Kidney (tissue), 14 donors: ENCODE data around the gene PRICKLE2. TPM values are rescaled to one million over a fixed set of nuclear protein-coding genes. Genes with fewer than 3 reads are reported as not detected.

Experiments used
- DNase-seq, 5 donors: peaks; one replicate each; pipeline ENCODE4 v3.0.0-alpha.2; 2013 to 2020
- FAIRE-seq: peaks from 2 replicates; lab custom pipeline; 2012; peaks lifted over from hg19 to GRCh38; lab: Jason Lieb, UNC
- H3K27ac ChIP-seq, 2 donors: one replicate each; pipeline ENCODE4 v1.7.0; 2013; ENCODE audit warnings: low read depth in 2 of 2, low read length in 2 of 2, inconsistent platforms in 1 of 2
- H3K27me3 ChIP-seq: one replicate; pipeline ENCODE4 v1.7.1; 2013; ENCODE audit warnings: low read length, inconsistent platforms; ENCODE audit not compliant: control insufficient read depth, insufficient read depth
- H3K36me3 ChIP-seq, 3 donors: one replicate each; pipeline versions ENCODE4 v1.7.0 to v1.7.1; 2013; ENCODE audit warnings: low read length in 3 of 3, control low read depth in 1 of 3, inconsistent platforms in 1 of 3; ENCODE audit not compliant: insufficient read depth in 3 of 3, control insufficient read depth in 2 of 3
- H3K4me1 ChIP-seq, 3 donors: one replicate each; pipeline versions ENCODE4 v1.7.0 to v1.7.1; 2013; ENCODE audit warnings: low read length in 3 of 3, inconsistent platforms in 1 of 3, low read depth in 1 of 3; ENCODE audit not compliant: control insufficient read depth in 2 of 3, insufficient read depth in 2 of 3
- H3K4me3 ChIP-seq, 3 donors: one replicate each; pipeline versions ENCODE4 v1.7.0 to v1.8.1; 2013; ENCODE audit warnings: low read length in 3 of 3, control low read depth in 1 of 3, inconsistent platforms in 1 of 3
- H3K9ac ChIP-seq, 3 donors: one replicate each; pipeline versions ENCODE4 v1.7.0 to v1.7.1; 2013; ENCODE audit warnings: low read length in 3 of 3, control low read depth in 1 of 3, inconsistent platforms in 1 of 3
- H3K9me3 ChIP-seq, 3 donors: one replicate each; pipeline versions ENCODE4 v1.7.0 to v1.7.1; 2013; ENCODE audit warnings: low read length in 3 of 3, control low read depth in 1 of 3, inconsistent platforms in 1 of 3; ENCODE audit not compliant: control insufficient read depth in 2 of 3, insufficient read depth in 1 of 3
- intact Hi-C: fragments of 100-400 bp; cut with DNase I; formaldehyde crosslinking; loops from one replicate; pipeline ENCODE4 v1.11.1; 2022
- polyA plus RNA-seq: library from polyadenylated mRNA; stranded (reverse); fragments of 350-450 nt; fragmentation: Illumina TruSeq; extraction: RNeasy Lipid Tissue Mini Kit (QIAGEN cat#74804); gene quantifications from one replicate; pipeline ENCODE4 v1.2.3, GENCODE V29; 2014; ENCODE audit warnings: low read depth, low replicate concordance; ENCODE audit not compliant: insufficient read depth
- total RNA-seq: library from RNA; stranded (reverse); fragmentation: NEBNext Ultra II Directional; extraction: Animal tissue kit (Norgen Biotek cat#: 25700); gene quantifications from one replicate; pipeline ENCODE4 v1.2.1, GENCODE V29; 2021
- TF ChIP-seq, protein P1 (sequence below): IDR thresholded peaks from 3 replicates; pipeline ENCODE4 v1.5.1; 2012; ENCODE audit warnings: mild to moderate bottlenecking, moderate library complexity, borderline replicate concordance; ENCODE audit not compliant: insufficient read depth; ENCODE audit errors: extremely low read depth
- donor health status: control.
- donor health status: control.
- donor health status: control.
- donor health status: control.
- donor health status: control.
- donor health status: DM: yes; HTN: yes; CAD: no.
- donor health status: Normal renal cell carcinoma (clear cell type).

Gene PRICKLE2
- total and polyA plus RNA-seq, 2 donors from 2014 or later = 3.5 to 22.9 TPM

DNA sequence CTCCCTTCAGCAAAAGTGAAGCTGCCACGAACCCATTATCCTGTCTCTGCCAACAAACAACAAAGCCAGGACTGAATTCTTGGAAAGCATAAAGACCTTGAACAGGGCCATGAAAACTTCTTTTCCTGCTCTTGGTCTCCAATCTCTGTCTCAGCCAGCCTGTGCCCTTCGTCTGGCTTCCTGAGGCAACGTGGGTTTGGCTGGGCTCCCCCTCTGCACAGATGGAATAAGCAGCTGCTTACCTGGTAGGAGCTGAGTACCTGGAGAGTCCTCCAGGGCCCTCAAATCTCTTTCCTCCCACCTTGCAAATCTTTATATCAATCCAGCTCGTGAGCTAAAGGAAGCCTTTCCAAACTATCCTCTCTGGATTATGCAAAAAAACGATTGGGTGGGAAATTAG, 104.4 kb downstream of the PRICKLE2 start:
- Histone ChIP-seq H3K27me3 (no peaks in the 10 kb centered on the region), H3K9me3 (peaks cover 0 to 4% (median 0%) of the 10 kb centered on the region in 3 donors), H3K4me1 (peaks cover 0 to 13% (median 0%) of the 10 kb centered on the region in 3 donors), H3K9ac (no peak overlapping the region), H3K27ac (no peak overlapping the region), H3K36me3 (peaks cover 0 to 2% (median 0%) of the 10 kb centered on the region in 3 donors), H3K4me3 (no peak overlapping the region)
- FAIRE-seq (no peak), DNase-seq (no peak)
- TF ChIP-seq, protein P1, sequence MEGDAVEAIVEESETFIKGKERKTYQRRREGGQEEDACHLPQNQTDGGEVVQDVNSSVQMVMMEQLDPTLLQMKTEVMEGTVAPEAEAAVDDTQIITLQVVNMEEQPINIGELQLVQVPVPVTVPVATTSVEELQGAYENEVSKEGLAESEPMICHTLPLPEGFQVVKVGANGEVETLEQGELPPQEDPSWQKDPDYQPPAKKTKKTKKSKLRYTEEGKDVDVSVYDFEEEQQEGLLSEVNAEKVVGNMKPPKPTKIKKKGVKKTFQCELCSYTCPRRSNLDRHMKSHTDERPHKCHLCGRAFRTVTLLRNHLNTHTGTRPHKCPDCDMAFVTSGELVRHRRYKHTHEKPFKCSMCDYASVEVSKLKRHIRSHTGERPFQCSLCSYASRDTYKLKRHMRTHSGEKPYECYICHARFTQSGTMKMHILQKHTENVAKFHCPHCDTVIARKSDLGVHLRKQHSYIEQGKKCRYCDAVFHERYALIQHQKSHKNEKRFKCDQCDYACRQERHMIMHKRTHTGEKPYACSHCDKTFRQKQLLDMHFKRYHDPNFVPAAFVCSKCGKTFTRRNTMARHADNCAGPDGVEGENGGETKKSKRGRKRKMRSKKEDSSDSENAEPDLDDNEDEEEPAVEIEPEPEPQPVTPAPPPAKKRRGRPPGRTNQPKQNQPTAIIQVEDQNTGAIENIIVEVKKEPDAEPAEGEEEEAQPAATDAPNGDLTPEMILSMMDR = no peak
- intact Hi-C loops = no loop called here

DNA sequence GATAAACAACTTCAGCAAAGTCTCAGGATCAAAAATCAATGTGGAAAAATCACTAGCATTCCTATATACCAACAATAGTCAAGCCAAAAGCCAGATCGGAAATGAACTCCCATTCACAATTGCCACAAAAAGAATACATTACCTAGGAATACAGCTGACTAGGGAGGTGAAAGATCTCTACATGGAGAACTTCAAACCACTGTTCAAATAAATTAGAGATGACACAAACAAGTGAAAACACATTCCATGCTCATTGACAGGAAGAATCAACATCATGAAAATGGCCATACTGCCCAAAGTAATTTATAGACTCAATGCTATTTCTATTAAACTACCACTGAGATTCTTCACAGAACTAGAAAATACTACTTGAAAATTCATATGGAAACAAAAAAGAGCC, 107.8 kb downstream of the PRICKLE2 start:
- H3K27ac ChIP-seq = no peak overlapping the region
- no peak overlapping the region for H3K9ac ChIP-seq
- peaks cover 0 to 13% (median 0%) of the 10 kb centered on the region in 3 donors for H3K4me1 ChIP-seq
- H3K9me3 ChIP-seq = peaks cover 0 to 4% (median 0%) of the 10 kb centered on the region in 3 donors
- H3K36me3 ChIP-seq = peaks cover 0 to 4% (median 0%) of the 10 kb centered on the region in 3 donors
- no peaks in the 10 kb centered on the region for H3K27me3 ChIP-seq
- FAIRE-seq (no peak), DNase-seq (no peak)
- no peak overlapping the region for H3K4me3 ChIP-seq
- intact Hi-C loops = no loop called here
- TF ChIP-seq, protein P1 = no peak

DNA sequence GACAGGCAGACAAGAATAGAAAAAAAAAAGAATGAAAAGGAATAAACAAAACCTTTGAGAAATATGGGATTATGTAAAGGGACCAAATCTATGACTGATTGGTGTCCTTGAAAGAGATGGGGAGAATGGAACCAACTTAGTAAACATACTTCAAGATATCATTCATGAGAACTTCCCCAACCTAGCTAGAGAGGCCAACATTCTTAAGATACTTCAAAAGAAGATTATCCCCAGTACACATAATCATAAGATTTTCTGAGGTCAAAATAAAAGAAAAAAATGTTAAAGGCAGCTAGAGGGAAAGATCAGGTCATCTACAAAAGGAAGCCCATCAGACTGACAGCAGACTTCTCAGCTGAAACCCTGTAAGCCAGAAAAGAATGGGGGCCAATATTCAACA, 110.6 kb downstream of the PRICKLE2 start:
- no peak overlapping the region for H3K9ac ChIP-seq
- TF ChIP-seq, protein P1 = no peak
- FAIRE-seq (no peak), DNase-seq (no peak)
- H3K4me1 ChIP-seq = no peaks in the 10 kb centered on the region
- H3K27me3 ChIP-seq = no peaks in the 10 kb centered on the region
- intact Hi-C loops = no loop called here
- no peak overlapping the region for H3K4me3 ChIP-seq
- H3K27ac ChIP-seq = no peak overlapping the region
- peaks cover 0 to 4% (median 0%) of the 10 kb centered on the region in 3 donors for H3K9me3 ChIP-seq
- peaks cover 0 to 4% (median 2%) of the 10 kb centered on the region in 3 donors for H3K36me3 ChIP-seq

DNA sequence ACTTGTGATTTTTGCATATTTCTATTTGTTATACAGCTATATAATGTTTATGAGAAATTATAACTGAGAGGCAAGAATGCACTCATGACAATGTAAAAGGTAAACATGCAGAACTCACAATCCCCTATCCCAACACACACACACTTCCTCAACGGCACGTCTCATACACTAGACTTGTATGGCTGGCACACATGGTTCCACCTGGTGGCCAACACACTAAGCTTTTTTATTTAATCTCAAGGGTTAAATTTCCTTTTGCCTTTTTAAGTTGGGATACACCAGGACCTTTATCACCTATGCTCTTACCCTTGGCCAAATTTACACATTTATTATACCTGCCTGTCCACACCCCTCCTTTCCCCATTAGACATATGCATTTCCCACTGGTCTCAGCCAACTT, 113.4 kb downstream of the PRICKLE2 start:
- no peak overlapping the region for H3K27ac ChIP-seq
- intact Hi-C loops = no loop called here
- H3K4me1 ChIP-seq = no peaks in the 10 kb centered on the region
- H3K36me3 ChIP-seq = peaks cover 0 to 4% (median 2%) of the 10 kb centered on the region in 3 donors
- DNase-seq = no peak
- peaks cover 0 to 4% (median 0%) of the 10 kb centered on the region in 3 donors for H3K9me3 ChIP-seq
- TF ChIP-seq, protein P1 = no peak
- H3K4me3 ChIP-seq = no peak overlapping the region
- H3K9ac ChIP-seq = no peak overlapping the region
- H3K27me3 ChIP-seq = no peaks in the 10 kb centered on the region
- no peak for FAIRE-seq
